Limb (tissue), 2 donors: Measurements from ENCODE around the gene LXN.

Experiments
- DNase-seq, 2 donors: peaks; one replicate each; pipeline ENCODE4 v3.0.0-alpha.2; 2016; ENCODE audit errors: extremely low spot score in 2 of 2

Gene LXN

DNA sequence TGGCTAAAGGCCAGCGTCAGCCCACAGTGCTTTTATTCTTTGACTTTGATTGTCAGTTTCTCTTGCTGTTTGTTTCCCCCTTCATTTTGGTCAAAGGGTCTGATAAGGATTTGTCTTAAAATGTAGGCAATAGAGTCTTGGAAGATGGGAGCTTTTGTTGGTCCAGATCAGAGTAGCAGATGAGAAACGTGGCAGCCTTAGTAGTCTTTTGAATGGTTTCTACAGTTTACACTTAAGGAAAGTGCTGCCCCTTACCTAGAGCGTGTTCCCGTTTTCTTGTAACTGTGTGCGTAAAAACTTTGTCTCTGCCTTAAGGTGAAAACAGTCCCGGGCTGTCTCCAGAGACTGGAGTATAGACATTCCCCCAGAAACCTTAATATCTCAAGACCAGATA, 630 bp downstream of the LXN start:
- DNase-seq = no peak

DNA sequence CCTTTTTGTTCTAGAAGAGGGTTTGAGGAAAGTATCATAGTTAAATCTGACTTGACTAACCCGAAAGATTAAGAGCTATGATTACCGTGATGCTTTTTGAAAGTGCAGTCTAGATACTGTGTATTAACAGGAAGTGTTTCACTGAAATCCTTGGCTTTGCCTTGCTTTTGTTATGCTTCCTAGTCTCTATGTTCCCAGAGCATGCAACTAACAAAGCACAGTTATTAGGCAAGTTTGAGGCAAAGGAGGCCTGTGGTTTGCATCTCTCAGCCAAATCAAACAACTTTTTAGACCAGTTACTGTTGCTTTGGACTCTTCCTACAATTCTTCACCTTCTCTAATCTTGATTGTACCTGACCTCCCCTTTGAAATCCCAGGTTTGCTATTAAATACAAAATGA, 3.9 kb downstream of the LXN start:
- DNase-seq = no peak

DNA sequence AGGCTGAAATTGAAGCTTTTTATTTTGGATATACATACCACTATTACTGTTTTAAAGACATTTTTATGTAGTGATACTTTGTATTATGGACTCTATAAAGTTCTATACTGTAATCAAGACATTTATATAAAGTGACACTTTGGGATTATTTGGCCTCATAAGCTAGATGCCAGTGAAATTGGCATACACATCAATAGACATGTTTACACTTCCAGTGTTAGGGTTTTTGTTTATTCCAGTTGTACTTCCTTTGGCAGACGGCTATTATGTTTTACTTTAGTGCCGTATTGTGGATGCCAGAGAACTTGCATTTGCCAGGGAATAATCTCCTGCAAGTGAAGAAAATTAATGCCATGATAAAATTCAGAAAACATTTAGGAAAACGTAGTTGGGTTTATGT, 6.0 kb downstream of the LXN start:
- DNase-seq = no peak

DNA sequence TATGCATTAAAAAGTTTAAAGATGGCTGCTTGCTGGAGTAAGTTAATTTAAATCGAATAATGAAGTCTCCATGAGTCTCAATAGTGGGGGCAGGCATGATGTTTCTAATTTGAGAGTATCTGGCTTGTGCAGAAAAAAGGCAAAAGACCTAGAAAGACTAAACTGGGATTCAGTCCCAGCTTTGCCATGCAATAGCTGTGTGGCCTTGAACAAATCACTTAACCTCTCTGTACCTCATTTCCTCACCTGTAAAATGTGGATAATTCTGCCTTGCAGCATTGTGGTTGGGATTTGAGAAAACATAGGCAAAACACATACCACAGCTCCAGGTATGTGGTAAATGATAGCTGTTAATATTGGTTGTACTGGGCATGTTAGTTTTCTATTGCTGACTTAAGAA, 8.6 kb downstream of the LXN start:
- DNase-seq = no peak

DNA sequence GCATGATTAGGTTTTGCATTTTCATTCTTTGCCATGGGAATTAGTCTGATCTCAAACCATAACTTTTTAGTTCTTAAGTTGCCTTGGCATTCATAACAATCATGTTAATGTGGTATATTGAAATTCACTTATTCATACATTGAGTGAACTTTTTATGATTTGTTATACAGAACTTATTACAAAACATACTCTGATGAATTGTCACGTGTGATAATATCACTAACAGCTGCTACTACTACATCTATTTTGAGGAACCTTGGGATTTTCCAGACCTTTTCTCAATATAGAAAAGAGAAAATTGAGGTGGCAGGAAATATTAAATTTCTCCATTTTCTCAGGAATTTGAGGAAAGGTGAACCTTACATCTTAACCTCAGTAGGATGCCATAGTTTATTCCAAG, 9.2 kb downstream of the LXN start:
- DNase-seq = no peak

DNA sequence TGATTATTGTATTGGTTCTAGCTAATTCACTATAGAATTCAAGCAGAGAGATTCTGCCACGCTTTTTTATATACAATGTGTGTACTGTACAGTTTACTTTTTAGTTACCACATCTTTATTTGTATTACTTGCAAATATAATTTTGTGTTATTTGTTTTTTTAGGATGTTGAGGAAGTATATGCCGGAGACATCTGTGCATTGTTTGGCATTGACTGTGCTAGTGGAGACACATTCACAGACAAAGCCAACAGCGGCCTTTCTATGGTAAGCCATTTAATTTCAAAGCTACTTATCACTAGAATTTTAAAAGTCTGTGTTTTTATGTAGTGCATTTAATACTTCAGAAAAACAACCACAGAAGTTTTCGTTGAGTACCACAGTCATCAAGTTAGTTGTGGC, 11.7 kb downstream of the LXN start:
- DNase-seq = no peak

DNA sequence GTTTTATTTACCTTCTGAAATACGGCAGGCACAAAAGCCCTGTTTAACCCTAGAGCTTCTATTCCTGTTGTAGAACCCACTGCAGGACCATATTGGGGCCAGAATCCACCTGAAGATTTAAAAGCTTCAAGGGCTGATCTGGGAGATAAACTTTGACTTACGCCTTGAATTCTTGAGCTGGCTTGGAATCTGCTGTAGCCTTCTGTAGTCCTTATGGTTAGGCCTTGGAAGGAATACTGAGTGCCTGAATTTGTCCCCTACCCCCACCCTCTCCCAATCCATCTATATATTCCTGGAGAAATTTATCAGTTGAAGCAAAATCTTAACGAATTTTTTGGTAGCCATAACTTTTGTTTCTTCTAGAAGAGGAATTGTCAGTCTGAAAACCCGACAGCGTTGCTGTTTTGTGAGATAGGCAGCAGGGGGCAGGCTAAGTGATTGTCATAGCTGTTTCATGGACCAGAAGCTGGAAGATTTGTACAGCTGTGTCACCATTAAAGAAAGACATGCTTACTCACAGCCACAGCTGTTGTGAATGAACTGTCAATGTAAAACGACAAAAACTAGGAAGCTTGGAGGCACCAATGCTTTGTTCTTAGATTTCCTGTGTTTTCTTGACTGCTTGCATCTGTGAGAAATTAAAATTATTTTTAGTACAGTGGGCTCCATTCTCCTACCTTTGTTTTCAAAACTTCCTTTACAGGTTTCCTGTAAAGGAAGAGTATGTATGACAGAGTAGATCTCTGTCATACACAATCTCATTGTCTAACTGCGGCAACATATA, 12.8 kb downstream of the LXN start:
- DNase-seq = peak; percentile 48 to 52

DNA sequence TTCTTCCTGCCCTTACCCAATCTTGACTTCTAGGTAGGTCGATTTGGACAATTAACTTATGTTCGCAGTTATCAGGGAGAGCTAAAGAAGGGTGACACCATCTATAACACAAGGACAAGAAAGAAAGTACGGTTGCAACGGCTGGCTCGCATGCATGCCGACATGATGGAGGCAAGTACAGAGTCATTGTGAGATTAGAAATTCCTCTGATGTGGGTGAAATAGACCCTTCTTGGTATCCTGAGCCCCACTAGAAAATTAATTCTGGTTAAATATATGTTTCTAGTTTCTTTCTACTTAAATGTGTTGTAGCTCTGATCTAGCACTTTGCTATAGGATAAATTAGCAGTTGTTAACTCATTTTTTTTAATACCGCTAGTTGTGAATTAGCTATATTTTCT, 13.6 kb downstream of the LXN start:
- DNase-seq = no peak

DNA sequence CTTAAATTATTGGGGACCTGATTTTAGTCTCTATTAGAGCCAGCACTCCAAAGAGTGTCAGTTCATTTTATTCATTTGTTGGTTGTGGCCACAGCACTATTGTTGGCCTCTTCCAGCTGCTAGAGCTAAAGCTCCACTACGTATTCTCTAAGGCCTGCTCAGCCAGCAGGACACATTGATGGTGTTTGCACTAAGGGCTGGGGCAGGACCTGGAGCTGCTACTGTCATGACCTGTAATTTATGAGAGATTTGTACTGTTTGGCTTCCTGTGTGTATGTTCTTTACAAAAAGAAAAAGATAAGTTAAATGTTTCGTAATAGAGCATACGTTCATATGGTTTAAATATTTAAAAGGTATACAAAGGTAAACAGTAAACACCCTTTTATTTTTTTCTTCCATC, 20.0 kb downstream of the LXN start:
- no peak for DNase-seq

DNA sequence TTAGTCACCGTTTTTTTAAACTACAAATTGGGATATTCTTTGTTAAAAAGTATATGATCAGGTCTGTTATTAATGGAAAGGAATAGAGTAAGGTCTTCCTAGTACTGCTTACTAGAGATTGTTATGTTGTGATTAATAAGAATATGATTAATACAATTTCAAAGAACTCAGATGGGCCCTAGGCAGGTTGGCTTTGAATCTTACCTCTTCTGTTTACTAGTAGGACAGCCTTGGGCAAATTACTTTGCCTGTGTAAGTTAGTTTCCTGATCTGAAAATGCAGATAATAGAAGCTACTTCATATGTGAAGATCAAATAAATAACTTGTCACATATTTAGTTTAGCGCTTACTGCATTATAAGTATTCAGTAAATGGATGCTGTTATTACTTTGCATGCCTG, 21.3 kb downstream of the LXN start:
- DNase-seq = no peak

DNA sequence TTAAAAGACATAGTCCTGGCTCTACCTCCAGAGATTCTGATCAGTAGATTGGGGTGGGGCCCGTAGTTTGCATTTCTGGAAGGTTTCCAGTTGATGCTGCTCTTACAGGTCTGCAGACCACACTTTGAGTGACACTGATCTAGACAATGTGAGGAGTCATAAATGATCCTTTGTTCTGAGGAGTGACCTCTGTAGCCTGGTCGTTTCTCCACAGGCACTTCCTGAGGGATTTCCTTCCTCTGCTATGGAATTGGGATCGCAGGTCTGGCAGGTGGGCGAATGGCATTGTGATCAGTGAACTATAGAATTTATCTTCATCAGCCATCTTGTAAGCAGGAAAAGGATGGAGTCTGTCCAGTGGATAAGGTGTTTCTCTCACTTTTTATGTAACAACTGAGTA, 22.7 kb downstream of the LXN start:
- DNase-seq = no peak

DNA sequence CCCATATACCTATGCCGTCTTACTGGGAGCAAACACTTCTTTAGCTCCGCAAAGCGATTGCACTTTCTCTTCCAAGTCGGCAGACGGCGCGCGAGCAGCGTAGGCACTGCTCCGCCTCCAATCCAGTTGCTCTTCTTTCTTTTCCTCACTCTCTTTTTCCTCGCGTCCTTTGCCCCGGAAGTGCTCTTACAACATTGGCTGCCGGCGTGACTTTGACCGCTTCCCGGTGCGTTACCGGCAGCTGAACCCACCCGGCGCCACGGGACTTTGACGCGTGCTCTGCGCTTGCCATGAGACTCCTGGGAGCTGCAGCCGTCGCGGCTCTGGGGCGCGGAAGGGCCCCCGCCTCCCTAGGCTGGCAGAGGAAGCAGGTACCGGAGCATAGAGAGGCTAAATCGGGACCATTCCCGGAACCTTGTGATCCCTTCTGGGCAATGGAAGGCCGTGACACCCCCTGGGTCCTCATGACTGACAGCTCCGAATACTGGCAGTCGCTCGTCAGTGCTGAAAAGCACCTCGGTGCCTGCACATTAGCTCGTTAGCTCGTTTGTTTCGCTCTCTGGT, 28.0 kb downstream of the LXN start, which contains the start of gene GFM1:
Gene GFM1 (plus strand): TSS at position 183 of the 564 bp plus-strand sequence. CDS start 108 bp downstream, at position 291.
- DNase-seq = peak; percentile 91 to 97

DNA sequence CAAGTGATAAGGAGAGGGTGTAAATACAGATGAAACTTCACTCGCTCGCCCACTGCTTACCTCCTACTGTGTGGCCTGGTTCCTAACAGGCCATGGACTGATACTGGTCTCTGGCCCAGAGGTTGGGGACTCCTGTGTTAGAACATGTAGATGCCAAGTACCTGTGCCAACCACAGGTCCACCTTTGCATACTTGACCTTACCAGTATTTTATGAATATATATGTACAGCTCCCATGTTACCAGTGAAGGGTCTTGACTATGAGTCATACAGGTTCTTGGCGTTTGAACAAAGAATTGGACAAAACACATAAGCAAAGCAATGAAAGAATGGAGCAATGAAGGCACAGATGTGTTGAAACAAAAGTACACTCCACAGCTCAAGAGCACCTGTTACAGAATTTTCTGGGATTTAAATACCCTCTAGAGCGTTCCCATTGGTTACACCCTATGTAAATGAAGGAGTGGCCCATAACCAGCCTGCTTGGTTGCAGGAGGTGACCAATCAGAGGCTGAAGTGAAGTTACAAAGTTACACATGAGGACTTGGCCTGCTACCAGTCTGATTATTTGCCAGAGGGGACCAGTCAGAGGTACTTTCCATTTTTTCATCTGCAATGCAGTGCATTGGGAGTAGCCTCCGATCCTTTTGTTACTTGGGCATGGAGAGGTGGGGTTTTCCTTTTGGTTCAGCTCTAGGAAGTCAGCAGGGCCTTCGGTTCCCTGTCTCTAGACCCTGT, 29.8 kb downstream of the LXN start:
- DNase-seq = no peak

DNA sequence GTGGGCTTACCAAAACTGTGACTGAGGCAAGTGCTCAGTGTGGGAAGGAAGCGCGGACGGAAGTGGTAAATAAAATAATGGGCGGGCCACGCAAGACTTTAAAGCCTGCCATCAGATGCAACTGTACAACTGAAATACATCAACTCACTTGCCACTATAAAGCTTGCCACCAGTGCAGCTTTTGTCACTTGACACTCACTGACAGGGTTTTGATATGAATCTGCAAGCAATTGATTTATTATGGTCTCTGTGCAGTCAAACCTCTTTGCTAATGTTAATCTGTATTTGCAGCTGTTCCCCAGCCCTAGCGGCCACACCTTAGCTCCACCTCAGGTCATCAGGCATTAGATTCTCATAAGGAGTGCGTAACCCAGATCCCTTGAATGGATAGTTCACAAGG, 30.4 kb downstream of the LXN start:
- no peak for DNase-seq

DNA sequence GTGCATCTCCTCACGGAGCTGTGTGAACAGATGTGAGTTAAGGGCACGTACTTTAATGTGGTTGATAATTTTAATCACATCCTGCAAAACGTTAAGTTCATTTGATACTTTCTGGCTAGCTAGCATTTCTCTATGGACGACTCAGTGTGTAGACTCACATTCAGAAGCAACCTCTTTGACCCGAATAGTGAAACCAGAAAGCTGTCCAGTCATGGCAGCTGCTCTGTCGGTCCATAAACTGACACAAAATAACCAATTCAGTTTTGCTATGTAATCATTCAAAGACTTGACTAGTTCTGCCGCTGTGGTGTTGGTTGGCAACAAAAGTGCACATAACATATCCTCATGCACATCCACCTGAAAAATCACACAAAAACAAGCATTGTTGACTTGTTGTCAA, 31.8 kb downstream of the LXN start:
- DNase-seq = no peak

DNA sequence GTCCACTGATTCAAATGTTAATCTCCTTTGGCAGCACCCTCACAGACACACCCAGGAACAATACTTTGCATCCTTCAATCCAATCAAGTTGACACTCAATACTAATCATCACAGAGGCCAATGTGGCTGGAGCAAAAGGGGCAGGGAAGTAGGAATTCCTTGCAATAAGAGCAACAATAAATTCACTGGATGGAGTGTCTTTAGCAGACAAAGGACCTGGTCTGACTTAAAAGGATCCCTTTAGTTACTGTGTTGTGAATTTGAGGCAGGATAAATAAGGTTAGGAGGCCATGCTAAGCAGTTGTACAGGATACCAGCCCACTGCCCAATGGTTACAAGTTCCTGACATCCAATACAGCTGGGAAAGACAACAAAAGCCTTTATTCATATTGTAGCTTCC, 40.5 kb downstream of the LXN start:
- no peak for DNase-seq

DNA sequence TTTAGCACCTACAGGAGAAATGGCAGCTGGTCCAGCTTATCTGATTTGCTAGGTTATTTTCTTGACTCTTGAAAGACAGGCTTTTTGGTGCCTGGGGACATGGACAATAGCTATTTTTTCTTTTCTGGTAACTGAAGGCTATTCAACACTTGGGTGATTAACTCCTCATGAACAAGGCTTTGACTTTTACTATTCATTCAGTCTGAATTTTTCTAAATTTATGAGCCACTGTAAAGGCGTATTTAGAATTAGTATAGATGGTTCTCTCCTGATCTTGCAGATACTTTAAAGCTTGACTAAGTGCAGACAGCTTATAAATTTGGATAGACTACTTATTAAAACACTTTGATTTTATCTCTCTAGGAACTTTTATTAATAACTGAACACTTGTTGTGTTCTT, 46.6 kb downstream of the LXN start:
- DNase-seq = no peak

DNA sequence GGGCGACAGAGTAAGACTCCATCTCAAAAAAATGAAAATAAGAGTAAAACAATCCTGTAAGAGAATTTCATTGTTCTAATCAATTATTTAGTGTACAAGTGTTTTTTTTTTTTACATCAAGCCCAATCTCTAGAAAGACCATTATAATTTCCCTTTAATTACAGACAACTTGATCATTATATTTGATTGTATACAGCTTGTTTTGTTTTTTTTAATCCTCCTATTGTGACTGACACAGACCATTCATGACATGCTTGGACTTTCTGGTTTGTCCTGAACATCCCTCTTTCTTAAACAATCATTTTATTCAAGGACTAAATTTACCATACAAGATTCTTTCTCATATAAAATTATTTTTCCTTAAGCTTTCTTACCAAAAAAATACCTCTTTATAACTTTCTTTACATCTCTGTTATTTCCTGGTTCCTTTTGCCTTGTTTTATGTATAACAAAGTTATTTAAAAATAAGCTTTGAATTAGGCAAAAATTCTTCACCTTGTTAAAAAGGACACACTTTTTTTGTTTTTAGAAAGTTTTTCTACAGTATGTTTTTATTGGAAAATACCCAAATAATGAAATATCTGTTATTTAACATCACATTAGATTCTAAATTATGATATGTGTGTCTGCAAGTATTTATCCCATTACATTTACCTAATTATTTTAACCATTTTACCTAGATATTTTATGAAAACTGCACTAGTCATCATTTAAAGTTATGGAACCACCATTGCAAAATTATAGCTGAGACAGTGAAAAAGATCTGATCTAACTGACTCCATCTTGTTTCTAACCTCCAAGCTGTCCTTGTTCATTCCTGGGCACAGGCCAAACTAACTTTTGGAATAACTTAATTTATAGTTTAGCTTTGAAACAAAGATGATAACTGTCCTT, 54.2 kb downstream of the LXN start:
- DNase-seq = no peak
